ENCODE data around the gene LHPP. TPM values are rescaled to one million over a fixed set of nuclear protein-coding genes. Genes with fewer than 3 reads are reported as not detected.

The LHPP gene
- total RNA-seq, 1 experiment from 2014 or later: 6.6 TPM

DNA sequence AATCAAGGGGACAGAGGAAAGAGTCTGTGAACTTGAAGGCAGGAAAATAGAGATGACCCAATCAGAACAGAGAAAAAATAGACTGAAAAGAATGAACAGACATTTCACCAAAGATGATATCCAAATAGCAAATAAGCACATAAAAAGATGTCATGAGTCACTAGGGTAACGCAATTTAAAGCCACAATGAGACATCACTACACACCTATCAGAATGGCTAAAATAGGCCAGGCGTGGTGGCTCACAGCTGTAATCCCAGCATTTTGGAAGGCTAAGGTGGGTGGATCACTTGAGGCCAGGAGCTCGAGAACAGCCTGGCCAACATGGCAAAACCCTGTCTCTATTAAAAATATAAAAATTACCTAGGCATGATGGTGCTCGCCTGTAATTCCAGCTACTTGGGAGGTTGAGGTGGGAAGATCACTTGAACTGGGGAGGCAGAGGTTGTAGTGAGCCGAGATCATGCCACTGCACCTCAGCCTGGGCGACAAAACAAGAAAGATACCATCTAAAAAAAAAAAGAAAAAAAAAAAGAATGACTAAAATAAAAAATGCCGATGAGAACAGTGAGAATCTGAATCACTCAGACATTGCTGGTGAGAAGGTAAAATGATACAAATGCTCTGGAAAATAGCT, 100.9 kb downstream of the LHPP start:
- Histone ChIP-seq H3K36me3 (ENCODE audit: low read depth, low read length) (no peaks in the 10 kb centered on the region), H3K4me1 (ENCODE audit: insufficient read depth, low read length) (no peaks in the 10 kb centered on the region), H2AFZ (ENCODE audit: low read length) (no peak overlapping the region), H3K27me3 (ENCODE audit: low read length) (no peaks in the 10 kb centered on the region), H3K4me2 (ENCODE audit: low read length) (no peak overlapping the region), H3K4me3 (ENCODE audit: low read length) (no peak overlapping the region), H3K27ac (ENCODE audit: low read length) (no peak overlapping the region), H3K79me2 (ENCODE audit: low read length) (no peaks in the 10 kb centered on the region), H3K9ac (ENCODE audit: low read length) (no peak overlapping the region), H4K20me1 (ENCODE audit: low read length) (no peaks in the 10 kb centered on the region), H3K9me3 (ENCODE audit: low read length) (no peaks in the 10 kb centered on the region), H3F3A (ENCODE audit: low read length, unreplicated experiment) (no peaks in the 10 kb centered on the region), H3K9me2 (replicated peaks; ENCODE audit: low read length) (no peaks in the 10 kb centered on the region)
- CTCF ChIA-PET: no interaction called here
- DNase-seq: peak; percentile 55
- ATAC-seq: peak; percentile 61
- intact Hi-C loops (cut with micrococcal nuclease): no loop called here
- BruUV-seq (replicated peaks): no TSS peak
- POLR2A ChIA-PET (ENCODE audit: unreplicated experiment): no interaction called here
- no peak for TF ChIP-seq EZH2 (IDR thresholded peaks at IDR 0.05; ENCODE audit: low read length, unreplicated experiment)
- TF ChIP-seq, protein P1, sequence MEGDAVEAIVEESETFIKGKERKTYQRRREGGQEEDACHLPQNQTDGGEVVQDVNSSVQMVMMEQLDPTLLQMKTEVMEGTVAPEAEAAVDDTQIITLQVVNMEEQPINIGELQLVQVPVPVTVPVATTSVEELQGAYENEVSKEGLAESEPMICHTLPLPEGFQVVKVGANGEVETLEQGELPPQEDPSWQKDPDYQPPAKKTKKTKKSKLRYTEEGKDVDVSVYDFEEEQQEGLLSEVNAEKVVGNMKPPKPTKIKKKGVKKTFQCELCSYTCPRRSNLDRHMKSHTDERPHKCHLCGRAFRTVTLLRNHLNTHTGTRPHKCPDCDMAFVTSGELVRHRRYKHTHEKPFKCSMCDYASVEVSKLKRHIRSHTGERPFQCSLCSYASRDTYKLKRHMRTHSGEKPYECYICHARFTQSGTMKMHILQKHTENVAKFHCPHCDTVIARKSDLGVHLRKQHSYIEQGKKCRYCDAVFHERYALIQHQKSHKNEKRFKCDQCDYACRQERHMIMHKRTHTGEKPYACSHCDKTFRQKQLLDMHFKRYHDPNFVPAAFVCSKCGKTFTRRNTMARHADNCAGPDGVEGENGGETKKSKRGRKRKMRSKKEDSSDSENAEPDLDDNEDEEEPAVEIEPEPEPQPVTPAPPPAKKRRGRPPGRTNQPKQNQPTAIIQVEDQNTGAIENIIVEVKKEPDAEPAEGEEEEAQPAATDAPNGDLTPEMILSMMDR (conservative IDR thresholded peaks at IDR 0.05; ENCODE audit: low read depth, low read length): no peak
- no peak for TF ChIP-seq EZH2phosphoT487 (IDR thresholded peaks at IDR 0.05; ENCODE audit: borderline replicate concordance, low read length)

- intact Hi-C loops (cut with micrococcal nuclease): no loop called here
These were observed 101.9 kb downstream of the LHPP start for GRCh38 chr10:124563320-124564040.

More at GRCh38 chr10:124563320-124564040, 101.9 kb downstream of the LHPP start:
- DNase-seq (no peak), ATAC-seq (no peak)
- Histone ChIP-seq H3K9me3 (ENCODE audit: low read length) (no peaks in the 10 kb centered on the region), H3K4me3 (ENCODE audit: low read length) (no peak overlapping the region), H3K27me3 (ENCODE audit: low read length) (no peaks in the 10 kb centered on the region), H3K9me2 (replicated peaks; ENCODE audit: low read length) (no peaks in the 10 kb centered on the region), H3K27ac (ENCODE audit: low read length) (no peak overlapping the region), H3K9ac (ENCODE audit: low read length) (no peak overlapping the region), H3K79me2 (ENCODE audit: low read length) (no peaks in the 10 kb centered on the region), H3K4me2 (ENCODE audit: low read length) (no peak overlapping the region), H3F3A (ENCODE audit: low read length, unreplicated experiment) (no peaks in the 10 kb centered on the region), H3K4me1 (ENCODE audit: insufficient read depth, low read length) (no peaks in the 10 kb centered on the region), H2AFZ (ENCODE audit: low read length) (no peak overlapping the region), H4K20me1 (ENCODE audit: low read length) (no peaks in the 10 kb centered on the region), H3K36me3 (ENCODE audit: low read depth, low read length) (no peaks in the 10 kb centered on the region)
- CTCF ChIA-PET: no interaction called here
- POLR2A ChIA-PET (ENCODE audit: unreplicated experiment): no interaction called here
- no peak for TF ChIP-seq EZH2 (IDR thresholded peaks at IDR 0.05; ENCODE audit: low read length, unreplicated experiment)
- no peak for TF ChIP-seq EZH2phosphoT487 (IDR thresholded peaks at IDR 0.05; ENCODE audit: borderline replicate concordance, low read length)
- TF ChIP-seq, protein P1 (conservative IDR thresholded peaks at IDR 0.05; ENCODE audit: low read depth, low read length): no peak
- BruUV-seq (replicated peaks): no TSS peak
